HG03280 (cell line): ENCODE results near the gene MYO3B.

Experiments used
- ATAC-seq: cut with Tn5 transposase; IDR thresholded peaks from one replicate; pipeline ENCODE4 v1.9.1; 2021; ENCODE audit warnings: mild to moderate bottlenecking, moderate library complexity; ENCODE audit not compliant: unreplicated experiment

Gene MYO3B

GRCh38 chr2:170498619-170499018 lies 320.7 kb downstream of the MYO3B start:
- ATAC-seq: no peak

- no peak for ATAC-seq
These were observed 322.2 kb downstream of the MYO3B start for GRCh38 chr2:170500104-170500503.

- no peak for ATAC-seq
These were observed 322.8 kb downstream of the MYO3B start for GRCh38 chr2:170500770-170501169.

- ATAC-seq: no peak
These were observed 323.6 kb downstream of the MYO3B start for GRCh38 chr2:170501421-170502043.

- ATAC-seq: no peak
These were observed 324.6 kb downstream of the MYO3B start for GRCh38 chr2:170502361-170503130.

GRCh38 chr2:170503563-170503962 lies 325.6 kb downstream of the MYO3B start:
- no peak for ATAC-seq

GRCh38 chr2:170503971-170504809 lies 326.2 kb downstream of the MYO3B start:
- ATAC-seq: no peak

- no peak for ATAC-seq
These were observed 326.8 kb downstream of the MYO3B start for GRCh38 chr2:170504810-170505145.

GRCh38 chr2:170505631-170506275 lies 327.8 kb downstream of the MYO3B start:
- ATAC-seq: no peak

GRCh38 chr2:170509452-170510193 lies 331.7 kb downstream of the MYO3B start:
- ATAC-seq: no peak

- ATAC-seq: no peak
These were observed 334.3 kb downstream of the MYO3B start for GRCh38 chr2:170512266-170512665.

- no peak for ATAC-seq
These were observed 336.2 kb downstream of the MYO3B start for GRCh38 chr2:170514140-170514539.

GRCh38 chr2:170517538-170517937 lies 339.6 kb downstream of the MYO3B start:
- no peak for ATAC-seq

- no peak for ATAC-seq
These were observed 341.0 kb downstream of the MYO3B start for GRCh38 chr2:170518911-170519310.

- no peak for ATAC-seq
These were observed 343.4 kb downstream of the MYO3B start for GRCh38 chr2:170521299-170521698.

GRCh38 chr2:170523506-170523905 lies 345.6 kb downstream of the MYO3B start:
- no peak for ATAC-seq

GRCh38 chr2:170524828-170525565 lies 347.1 kb downstream of the MYO3B start:
- no peak for ATAC-seq

GRCh38 chr2:170525566-170525900 lies 347.6 kb downstream of the MYO3B start:
- no peak for ATAC-seq

GRCh38 chr2:170530284-170530745 lies 352.4 kb downstream of the MYO3B start:
- ATAC-seq: no peak
